Fibroblast of skin of right biceps (primary cell): ENCODE data around the gene C16orf95.
"Not testable (repeated sequence)": the region's sequence is repeated elsewhere in the genome, so short reads cannot be mapped to it uniquely, and the experiment has no call there.

ENCODE experiments used
- DNase-seq: peaks from one replicate; pipeline ENCODE4 v3.0.0-alpha.2; 2013

The C16orf95 gene

DNA sequence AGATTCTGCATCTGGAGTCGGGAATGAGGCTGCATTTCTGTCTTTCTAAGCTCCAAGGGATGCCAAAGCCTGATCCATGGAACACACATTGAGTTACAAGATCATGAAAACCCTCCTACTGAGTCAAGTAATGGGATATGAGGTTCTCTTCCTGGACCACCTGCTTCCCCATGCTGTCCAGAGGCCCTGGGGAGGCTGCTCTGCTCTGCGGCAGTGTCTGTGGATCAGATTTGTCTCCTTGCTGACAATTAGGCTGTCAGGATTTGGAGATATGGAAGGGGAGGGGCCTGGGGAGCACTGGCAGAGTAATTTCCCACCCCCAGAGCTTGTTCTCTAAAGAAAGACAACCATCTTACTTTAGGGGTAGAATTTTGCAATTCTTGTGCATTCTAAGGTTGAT, 33.0 kb downstream of the C16orf95 start:
- no peak for DNase-seq

- DNase-seq, result no peak
Observed at GRCh38 chr16:87279094-87279658, 38.0 kb downstream of the C16orf95 start.

GRCh38 chr16:87278191-87279093, 38.8 kb downstream of the C16orf95 start:
- DNase-seq, result peak; percentile 67

- DNase-seq, result no peak
Observed at GRCh38 chr16:87276924-87277323, 40.3 kb downstream of the C16orf95 start.

- no peak for DNase-seq
Observed at GRCh38 chr16:87276091-87276701, 41.0 kb downstream of the C16orf95 start.

DNA sequence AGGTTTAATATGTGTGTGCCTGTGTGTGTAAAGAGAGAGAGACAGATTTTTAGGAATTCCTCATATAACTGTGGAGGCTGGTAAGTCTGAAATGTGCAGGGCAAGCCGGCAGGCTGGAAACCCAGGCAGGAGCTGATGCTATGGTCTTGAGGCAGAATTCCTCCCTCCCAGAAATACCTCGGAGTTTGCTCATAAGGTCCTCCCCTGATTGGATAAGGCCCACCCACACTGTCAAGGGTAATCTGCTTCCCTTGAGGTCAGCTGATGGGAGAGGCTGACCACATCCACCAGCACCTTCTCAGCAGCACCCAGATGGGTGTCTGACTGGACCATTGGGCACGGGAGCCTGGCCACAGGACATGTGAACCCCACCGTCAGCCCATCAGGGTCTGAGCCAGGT, 42.4 kb downstream of the C16orf95 start:
- peak; percentile 46 for DNase-seq

DNA sequence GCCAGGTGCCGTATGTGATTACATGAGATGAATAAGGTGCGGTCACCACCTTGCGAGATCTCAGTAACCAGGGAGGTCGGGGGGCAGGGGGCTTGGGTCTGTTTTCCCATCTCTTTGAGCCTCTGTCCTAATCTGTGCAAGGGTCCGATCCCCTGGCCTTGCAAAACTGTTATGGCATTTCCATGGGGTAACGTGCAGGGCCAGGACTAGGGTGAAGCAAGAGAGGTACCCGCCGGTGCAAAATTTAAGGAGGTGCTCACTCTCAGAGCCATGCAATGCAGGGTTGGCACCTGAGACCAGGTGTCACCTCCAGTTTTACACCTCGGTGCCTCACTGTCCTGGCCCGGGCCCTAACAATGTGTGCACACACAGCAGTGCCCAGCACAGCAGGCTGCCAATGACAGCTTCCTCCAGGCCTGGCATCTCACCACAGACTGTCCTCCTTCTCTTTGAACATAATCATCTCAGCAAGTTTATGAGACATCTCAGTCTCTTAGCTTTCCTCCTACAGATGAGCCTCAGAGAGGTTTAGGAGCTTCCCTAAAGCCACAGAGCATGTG, 43.6 kb downstream of the C16orf95 start:
- DNase-seq, result no peak

GRCh38 chr16:87271256-87271655, 45.9 kb downstream of the C16orf95 start:
- no peak for DNase-seq

GRCh38 chr16:87267566-87267965, 49.6 kb downstream of the C16orf95 start:
- DNase-seq, result no peak

- DNase-seq, result no peak
Observed at GRCh38 chr16:87266846-87267245, 50.3 kb downstream of the C16orf95 start.

GRCh38 chr16:87265261-87265660, 51.9 kb downstream of the C16orf95 start:
- no peak for DNase-seq

- no peak for DNase-seq
Observed at GRCh38 chr16:87264634-87265033, 52.6 kb downstream of the C16orf95 start.

GRCh38 chr16:87263418-87264052, 53.7 kb downstream of the C16orf95 start:
- DNase-seq, result peak; percentile 8

DNA sequence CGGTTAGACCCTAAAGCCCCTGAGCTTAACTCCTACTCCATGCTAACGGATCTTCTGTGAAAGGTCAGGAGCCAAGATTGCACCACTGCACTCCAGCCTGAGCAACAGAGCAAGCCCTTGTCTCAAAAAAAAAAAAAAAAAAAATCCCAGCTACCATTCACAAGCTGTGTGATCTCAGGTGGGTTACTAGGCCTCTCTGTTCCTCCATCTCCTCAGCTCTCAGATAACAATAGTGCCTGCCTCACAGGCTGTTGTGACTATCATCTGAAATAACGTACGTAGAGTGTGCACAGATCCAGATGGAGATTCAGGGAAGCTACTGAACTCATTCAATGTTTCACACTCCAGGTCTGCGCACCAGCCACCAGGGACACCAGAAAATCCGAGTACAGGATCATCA, 57.8 kb downstream of the C16orf95 start:
- no peak for DNase-seq

- DNase-seq, result not testable (repeated sequence)
Observed at GRCh38 chr16:87258653-87259052, 58.5 kb downstream of the C16orf95 start.

GRCh38 chr16:87255866-87256265, 61.3 kb downstream of the C16orf95 start:
- no peak for DNase-seq

GRCh38 chr16:87254734-87255133, 62.5 kb downstream of the C16orf95 start:
- DNase-seq, result no peak

- DNase-seq, result no peak
Observed at GRCh38 chr16:87254296-87254695, 62.9 kb downstream of the C16orf95 start.

DNA sequence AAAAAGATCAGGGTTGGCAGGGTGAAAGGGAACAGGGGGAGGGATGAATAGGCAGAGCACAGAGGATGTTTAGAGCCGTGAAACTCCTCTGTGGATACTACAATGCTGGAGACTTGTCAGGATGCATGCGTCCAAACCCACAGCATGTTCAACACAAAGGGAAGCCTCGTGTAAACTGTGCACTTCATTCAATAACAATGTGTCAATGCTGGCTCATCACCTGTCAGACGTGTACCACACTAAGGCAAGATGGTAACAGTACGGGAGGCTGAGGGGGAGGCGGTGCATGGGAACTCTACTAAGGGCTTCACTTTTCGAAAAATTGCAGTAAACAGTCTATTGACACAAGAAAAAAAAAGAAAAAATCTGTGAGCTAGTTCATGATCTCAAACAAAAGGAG, 63.7 kb downstream of the C16orf95 start:
- no peak for DNase-seq
